Measurements from ENCODE around the gene SYMPK.

SYMPK gene

DNA sequence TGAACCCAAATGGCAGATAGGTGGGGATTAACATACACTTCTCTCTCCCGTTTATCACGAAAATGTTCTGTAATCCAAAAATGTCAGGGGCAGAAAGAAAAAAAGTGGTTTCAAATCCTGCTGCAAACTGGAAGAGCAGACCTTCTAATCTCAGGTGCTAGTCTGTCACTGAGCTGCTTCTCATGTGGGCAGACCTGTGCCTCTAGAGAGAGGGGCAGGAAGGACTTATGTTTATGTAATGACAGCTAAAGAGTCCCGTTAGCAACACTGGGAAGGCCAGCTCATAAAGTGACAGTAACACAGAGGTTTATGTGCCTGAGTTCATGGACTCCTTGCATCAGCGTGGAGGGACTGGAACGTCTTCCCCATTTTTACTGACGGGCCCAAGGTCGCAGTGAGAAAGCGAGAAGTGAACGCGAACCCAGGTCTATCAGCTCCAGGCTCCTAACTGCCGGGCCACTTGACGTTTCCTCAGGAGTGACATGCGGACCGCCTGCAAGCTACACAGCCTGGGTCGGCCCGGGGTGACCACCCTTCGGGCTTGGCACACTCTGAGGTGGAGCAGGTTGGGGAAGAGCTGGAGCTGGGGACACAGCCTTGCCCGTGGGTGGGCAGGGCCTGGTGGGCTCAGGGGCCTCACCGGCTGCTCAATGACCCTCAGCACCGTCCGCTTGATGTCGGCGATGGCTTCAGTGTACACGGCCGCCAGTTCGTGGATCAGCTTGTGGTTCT is 38.2 kb downstream of the SYMPK start:
- FAIRE-seq, result no peak

DNA sequence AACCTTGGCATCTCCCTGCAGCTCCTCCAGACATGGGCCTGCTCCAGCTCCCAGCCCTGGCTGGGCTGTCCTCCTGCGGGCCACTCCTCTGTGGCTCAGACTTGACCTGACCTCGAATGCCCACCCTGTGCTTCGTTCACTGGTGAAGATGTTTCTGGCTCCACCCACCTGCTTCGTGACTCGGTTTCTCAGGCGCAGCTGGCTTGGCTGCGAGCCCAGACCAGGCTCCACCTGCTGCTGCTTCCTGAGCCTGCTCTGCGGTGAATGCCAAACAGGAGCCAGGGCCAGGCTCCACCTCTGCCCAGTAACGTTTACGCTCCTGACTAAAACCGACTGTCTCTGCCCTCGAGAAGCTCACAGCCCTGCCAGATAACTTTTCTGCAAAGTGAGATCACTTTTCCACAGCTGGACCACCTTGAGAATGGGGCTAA is 38.9 kb downstream of the SYMPK start:
- FAIRE-seq, result no peak

DNA sequence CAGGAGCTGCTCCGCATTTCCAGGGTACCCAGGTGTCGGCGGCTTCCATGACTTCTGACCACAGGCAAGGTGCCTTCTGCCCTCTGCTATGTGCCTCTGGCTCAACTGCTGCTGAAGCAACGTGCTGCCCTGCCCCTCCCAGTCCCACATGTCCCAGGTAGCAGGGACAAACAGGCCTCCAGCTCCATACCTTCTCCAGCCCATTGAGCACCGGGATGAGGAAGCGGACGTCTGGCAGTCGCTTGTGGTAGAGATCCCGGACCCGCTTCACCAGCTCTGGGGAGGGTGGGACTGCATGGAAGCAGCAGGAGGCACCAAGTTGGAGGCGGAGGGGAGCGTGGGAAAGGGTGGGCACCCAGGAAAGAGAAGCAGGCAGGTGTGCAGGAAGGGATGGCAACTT is 39.8 kb downstream of the SYMPK start:
- FAIRE-seq, result no peak

DNA sequence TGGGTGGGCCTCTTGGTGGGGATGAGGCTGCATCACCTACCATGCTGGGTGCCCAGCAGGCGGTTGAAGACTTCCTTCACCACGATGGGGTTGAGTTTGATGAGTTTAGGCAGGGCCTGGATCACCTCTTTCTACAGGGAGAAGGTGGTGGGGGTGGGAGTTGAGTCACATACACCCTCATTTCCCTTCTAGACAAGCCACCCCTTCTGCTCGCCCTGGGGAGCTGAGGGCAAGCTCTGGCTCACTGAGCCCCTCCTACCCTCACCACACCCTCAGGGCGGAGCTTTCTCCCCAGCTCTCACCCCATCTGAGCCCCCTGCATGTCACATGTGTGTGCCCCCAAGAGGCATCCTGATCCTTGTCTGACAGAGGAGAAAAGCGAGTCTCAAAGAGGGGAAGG is 40.2 kb downstream of the SYMPK start:
- no peak for FAIRE-seq

DNA sequence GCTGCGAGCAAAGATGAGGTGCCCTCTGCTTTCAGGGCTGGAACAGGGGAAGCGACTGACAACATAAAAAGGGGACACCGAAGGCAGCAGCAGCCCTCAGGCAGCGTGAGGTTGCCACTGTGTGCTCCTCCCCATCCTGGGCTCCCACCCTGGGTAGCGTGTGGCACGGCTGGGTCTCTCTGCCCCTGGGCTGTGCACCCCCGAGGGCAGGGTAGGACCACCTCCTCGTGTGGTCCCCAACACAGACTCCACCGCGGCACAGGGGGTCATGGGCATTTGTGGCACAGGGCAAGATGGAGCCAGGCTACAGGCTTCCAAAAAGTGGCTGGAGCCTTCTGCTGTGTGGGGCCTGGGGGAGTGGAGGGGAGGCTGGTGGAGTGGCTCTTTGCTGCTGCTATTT is 41.4 kb downstream of the SYMPK start:
- FAIRE-seq, result no peak

DNA sequence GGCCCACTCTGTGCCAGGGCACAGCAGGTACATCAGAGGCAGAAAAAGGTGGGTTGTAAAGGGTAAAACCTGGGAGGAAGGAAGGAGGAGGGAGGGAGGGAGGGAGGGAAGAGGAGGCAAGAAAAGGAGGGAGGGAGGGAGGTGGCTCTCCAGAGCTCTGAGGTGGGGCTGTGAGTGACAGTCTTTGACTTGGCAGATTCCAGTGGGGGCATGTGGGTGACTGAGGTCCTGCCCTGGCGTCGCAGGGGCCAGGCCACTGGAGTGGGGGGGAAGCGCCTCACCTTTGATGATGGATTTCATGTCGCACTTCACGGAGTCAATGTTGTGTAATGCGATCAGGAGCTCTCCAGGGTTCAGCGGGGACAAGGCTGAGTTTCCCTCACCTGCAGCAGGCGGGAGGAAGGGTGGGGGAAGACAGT is 41.8 kb downstream of the SYMPK start:
- no peak for FAIRE-seq

DNA sequence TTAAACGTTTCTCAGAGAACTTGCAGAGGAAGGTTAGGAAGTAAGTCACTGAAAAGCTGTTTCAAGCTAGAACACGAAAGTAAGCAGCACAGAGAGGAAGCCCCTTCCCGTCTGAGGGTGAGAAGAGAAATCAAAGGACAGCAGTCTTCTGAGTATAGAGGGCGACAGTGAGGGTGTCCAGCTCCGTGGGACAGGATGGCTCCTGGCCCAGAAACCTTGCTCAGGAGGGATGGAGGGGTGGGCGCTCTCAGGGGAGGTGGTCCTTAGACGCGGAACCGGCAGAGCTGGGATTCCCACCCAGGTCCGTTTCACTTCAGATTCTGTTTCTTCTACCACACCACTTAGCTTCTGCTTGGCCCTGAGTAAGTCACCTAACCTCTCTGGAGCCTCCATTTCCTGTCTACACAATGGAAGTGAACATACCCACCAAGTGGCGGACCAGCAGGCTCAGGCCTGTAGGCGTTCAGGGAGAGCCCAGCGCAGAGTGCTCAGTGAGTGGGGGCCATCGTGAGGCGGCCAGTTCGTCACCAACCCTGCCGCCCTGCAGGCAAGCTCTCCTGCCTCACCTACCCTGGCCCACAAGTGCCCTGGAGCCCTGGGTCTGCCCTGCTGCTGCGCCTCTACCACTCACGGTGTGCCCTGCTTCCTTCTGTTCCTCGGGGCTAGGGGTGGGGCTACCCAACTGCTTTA is 42.4 kb downstream of the SYMPK start:
- no peak for FAIRE-seq

DNA sequence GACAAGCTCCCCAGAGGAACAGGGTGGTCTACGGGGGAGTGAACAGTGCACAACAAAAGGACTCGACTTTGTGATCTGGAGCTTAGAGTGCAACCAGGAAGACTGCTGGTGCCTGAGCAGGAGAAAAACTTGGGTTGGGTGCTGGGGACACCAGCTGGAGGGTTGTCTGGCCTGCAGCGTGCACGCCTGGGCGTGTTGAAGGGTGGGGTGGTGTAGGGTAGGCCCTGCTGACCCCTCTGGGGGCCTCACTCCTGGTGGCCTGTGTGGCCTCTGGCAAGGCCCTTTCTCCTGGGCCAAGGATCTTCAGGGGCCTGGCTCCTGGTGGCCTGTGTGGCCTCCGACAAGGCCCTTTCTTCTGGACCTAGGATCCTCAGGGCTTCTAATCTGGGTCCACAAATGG is 43.2 kb downstream of the SYMPK start:
- no peak for FAIRE-seq

DNA sequence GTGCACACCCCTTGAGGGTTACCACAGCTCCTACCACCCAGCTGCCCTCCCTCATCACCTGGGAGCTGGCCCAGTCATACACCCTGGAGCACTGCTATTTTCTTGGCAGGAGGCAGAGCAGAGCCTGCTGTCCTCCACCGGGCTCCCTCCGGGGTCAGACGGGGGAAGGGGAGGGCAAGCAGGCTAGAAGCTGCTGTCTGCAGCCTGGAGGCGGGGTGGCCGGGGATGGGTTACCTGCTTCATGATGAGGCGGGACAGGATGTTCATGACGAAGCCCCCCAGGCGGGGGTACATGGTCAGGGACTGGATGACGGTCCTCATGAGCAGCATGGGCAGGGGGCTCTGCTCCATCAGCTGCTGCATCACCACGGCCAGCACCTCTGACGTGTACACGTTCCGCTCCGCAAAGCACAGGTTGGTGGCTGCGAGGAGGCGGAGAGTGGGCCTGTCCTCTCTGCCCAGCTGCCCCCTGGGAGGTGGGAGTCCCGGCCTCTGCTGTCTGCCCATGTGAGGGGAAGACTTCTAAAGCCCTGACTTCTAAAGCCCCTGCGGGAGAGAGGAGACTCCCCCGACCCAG is 45.1 kb downstream of the SYMPK start:
- no peak for FAIRE-seq

DNA sequence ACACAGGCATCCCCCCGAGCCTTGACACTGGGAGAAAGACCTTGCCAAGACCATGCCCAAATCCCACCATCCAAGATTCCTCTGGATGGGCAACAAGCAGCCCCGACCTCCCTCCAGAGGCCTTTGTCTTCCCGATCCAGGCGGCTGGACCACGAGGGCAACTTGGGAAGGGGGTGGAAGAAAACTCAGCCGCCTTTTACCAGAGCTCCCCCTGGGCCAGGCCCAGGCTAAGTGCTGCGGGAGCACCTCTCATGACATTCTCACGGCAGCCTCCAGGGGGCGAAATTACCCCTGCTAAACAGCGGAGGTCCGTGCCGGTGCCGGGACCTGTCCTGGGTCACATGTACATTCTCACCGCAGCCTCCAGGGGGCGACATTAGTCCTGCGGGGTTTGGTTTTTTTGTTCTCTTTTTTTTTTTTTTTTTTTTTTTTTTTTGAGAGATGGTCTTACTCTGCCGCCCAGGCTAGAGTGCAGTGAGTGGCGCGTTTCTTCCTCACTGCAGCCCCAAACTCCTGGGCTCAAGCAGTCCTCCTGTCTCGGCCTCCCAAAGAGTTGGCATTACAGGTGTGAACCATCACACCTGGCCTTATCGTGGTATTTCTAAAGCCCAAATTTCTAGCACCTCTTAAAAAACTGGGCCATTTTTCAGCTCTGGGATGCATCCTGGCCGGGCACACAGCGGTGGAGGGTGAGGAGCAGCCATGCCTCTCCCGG is 45.8 kb downstream of the SYMPK start:
- FAIRE-seq, result peak; percentile 90

DNA sequence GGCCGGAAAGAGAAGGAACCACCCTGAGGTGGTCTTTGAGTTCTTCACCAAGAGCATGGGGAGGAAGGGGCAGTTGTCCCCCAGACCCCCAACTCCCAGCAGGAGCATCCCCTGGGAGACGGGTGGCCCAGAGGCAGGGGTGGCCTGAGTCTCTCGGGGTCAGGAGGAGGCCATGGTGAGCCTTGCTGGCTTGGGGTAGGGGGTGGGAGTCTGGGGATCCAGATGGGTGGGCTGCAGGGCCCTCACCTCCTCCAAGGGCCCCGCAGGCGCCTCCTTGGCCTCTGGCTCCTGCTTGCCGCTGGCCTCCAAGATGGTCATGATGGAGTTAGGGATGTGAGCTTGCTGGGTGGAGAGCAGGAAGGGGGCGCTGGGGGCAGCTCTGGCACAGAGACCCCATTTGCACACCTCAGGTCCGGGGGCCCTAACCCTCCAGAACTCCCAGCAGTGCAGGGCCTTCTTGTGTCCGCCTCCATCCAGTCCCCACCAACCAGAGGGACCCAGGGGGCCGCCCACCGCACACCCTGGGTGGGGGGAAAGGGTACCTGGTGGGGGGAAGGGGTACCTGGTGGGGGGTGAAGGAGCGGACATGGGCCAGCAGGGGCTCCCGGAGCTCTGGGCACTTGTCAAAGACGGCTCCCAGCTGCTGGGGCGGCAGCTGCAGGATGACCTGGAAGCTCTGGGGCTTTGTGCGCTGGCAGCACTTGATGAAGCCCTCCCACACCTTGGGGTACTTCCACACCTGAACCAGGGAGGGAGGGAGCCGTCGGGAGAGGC is 46.5 kb downstream of the SYMPK start:
- FAIRE-seq, result no peak

DNA sequence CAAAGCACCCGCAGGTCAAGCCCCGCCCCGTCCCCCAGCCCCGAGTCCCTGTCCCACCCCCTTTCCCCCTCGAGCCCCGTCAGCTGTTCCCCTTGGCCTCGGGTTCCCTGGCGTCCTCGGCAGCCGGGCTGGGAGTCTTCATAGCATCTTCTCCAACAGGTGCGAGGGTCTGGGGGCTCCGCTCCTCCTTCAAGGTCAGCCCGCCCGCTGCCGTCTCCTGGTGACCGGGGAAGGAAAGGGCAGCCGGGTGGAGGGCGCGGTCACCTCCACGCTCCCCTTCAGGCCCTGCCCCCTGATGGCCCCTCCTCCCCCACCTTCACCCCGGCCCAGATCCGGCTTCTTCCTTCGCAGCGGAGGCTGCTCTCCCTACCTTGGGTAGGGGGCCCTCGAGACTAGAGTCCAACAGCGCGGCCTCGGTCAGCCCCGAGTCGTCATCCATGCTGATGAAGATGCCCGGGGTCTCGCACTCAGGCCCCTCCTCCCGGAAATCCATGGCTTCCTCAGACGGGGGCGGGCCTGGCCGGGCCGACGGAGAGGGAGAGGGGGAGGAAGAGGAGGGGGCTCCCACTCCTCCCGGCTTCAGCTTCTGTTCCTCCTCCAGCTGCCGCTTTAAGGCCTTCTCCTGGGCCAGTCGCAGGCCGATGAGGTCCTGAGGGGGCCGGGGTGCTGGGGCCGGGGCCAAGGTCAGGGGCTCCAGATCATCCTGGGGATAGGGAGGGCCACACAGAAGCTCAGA is 47.3 kb downstream of the SYMPK start:
- FAIRE-seq, result no peak

DNA sequence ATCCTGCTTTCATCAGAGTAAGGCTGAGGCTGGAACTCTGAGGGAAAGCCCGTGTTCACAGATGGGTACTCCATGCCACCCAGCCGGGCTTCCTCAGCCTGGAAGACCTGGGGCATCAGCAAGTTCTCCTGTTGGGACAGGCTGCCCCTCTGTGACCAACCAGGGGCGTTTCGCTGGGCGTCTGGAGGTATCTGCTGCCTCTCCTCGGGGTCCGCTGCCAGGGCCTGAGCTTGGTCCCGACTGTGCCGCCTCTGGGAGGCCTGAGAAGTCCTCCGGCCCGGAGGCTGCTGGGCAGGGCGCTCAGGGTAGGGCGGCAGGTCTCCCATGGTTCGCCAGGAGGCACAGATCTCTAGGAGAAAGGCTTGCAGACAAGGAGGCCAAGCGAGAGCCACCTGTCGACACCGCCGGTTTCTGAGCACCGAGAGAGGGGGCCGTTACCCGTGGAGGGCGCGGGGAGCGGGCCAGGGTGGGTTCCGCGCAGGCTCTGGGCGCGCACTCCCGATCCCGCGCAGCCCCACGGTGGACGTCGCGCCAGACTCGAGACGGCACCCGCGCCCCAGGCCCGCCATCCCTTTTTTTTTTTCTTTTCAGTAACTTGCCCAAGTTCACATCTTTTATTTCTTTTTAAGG is 48.0 kb downstream of the SYMPK start, which contains the start of gene RSPH6A:
Gene RSPH6A, minus strand, starts transcription at position 458 of the 630 bp plus-strand sequence. Its CDS starts 132 bp downstream, at position 326.
- no peak for FAIRE-seq

DNA sequence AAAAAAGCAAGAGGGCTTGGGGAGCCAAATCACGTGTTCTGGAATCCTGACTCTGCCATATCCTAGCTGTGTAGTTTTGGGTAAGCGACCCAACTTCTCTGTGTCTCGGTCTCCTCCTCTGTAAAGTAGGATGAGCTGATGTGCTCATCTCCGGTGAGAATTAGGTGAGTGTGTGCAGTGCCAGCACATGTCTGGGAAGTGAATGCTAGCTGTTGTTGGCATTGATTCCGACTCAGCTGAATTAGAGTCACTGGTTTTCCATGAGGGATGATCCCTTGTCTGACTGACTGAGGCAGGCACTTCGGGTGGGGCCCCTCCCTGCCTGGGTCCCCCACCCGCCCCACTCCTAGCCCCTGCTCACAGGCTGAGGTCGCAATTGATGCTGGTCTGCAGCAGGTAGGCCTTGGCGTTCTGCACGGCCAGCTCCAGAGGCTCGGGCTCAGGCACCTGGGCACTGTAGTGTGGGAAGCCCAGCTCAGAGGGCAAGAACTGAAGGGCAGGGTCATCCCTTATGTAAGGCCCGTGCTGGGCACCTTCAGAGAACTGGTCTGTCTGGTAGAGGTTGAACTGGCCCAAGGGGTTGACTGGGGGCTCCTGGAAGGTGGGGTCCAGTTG is 48.7 kb downstream of the SYMPK start:
- no peak for FAIRE-seq

DNA sequence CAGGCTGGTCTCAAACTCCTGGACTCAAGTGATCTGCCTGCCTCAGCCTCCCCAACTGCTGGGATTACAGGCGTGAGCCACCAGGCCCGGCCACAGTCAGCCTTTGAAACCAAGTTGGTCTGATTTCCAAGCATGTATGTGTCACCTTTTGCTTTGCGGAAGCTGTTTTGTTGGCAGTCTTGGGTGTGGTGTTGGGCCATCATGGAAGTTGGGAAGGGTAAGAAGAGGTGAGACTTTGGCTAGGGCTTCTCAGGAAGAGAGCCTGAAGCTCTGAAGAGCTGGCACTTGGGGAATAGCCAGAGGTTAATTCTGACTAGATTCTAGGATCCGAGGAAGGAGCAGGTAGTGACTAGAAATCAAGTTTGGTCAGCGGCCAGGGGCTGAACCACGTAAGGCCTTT is 50.6 kb downstream of the SYMPK start:
- FAIRE-seq, result no peak

DNA sequence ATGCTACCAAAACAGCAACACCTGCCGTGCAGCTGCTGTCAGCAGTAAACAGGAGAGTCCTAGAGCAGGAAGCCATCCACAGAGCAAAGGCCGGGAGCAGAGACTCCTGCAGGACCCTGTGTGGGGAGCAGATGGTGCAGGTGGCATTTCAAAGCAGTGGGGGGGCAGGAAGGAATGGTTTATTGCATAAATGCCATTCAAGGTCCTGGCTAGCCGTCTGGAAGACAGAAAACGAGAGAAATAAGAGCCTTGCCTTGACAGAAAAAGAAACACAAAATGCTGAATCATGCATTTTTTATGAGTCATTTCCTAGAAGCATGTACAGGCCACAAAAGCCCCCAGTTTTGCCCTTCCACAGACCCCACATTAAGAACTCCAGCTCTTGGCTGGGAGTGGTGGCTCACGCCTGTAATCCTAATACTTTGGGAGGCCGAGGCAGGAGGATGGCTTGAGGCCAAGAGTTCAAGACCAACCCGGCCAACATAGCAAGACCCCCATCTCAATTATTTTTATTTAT is 53.2 kb downstream of the SYMPK start:
- no peak for FAIRE-seq

DNA sequence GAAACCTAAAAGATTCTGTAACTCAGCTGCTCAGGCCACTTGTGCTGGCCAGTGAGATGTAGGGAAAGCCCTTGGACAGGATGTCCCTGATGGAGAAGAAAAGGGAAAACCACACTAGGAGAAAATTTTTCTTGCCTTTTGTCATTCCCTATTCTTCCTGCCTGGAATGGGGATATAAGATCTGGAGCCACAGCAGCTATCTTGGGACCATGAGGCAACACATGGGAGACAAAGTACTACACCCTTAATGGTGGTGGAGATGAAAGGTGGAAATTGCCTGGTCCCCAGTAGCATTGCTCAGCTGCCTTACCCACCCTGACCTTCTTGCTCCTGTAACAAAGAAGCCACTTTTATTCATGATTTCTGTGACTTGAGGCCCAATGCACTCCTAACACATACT is 57.2 kb downstream of the SYMPK start:
- FAIRE-seq, result no peak

DNA sequence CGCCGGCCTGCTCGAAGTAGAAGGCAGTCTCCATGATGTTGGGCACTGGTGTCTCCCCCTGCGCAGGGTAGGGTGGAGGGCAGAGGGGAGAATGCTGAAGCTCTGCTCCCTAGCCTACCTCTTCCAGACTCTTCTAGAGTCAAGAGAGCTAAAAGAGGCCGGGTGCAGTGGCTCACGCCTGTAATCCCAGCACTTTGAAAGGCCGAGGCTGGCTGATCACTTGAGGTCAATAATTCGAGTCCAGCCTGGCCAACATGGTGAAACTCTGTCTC is 58.1 kb downstream of the SYMPK start:
- FAIRE-seq, result no peak

DNA sequence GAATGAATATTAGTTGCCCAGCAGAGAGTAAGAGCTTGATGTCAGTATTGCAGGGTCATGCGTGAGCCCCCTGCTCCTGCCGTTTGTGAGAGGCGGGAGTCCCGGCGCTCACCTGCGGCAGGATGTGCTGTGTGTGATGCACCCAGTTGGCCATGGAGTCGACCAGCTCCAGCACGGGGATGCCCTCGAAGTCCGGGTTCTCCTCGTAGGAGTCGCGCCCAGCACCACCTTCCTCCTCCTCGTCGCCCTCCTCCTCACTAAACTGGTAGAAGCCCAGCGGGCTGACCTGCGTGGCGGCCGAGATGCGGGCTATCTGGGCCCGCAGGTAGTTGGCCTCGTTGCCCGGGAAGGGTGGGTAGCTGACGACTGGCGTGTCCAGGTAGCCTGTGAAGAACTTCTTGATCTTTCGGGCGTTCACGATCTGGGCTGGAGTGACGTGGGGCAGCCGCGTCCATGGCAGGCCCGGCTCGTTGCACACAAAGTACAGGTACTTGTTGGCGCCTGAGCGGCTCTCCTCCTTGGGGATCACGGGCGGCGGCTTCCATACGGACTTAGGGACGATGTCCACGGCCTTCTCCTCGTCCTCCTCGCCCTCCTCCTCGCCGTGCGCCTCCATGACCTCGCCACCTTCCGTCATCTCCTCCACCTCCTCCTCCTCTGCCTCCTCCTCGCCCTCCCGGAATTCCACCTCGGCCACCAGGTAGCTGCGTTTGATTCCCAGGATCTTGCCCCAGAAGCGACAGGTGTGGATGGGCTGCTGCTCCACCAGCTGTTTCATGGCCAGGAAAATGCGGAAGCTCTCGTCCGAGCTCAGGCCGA is 58.6 kb downstream of the SYMPK start:
- FAIRE-seq, result no peak

DNA sequence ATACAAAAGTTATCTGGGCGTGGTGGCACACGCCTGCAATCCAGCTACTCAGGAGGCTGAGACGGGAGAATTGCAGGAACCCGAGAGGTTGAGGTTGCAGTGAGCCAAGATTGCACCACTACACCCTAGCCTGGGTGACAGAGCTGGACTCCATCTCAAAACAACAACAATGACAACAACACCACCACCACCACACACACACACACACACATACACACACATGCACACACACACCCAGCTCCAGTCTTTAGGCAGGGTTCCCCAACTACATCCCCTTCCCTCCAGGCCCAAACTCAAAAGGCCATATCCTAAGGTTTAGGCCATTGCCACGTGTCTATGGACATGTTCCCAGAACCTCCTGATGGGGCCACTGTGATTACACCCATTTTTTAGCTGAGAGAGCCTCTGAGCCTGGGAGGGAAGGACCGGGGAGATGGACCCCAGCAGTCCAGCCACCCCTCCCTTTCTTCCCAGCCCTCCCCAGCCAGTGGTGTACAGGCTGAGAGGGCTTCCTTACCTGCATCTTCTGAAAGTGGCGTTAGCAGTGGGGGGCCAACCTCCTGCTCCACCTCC is 61.3 kb downstream of the SYMPK start:
- no peak for FAIRE-seq
